NCI-H446 treated with DMSO at 0.1 percent for 48 hours (cell line): Measurements from ENCODE around the gene MED13L.

Experiments used
- DNase-seq: peaks from one replicate; lab custom pipeline; 2025; lab: John Stamatoyannopoulos, UW

MED13L gene

DNA sequence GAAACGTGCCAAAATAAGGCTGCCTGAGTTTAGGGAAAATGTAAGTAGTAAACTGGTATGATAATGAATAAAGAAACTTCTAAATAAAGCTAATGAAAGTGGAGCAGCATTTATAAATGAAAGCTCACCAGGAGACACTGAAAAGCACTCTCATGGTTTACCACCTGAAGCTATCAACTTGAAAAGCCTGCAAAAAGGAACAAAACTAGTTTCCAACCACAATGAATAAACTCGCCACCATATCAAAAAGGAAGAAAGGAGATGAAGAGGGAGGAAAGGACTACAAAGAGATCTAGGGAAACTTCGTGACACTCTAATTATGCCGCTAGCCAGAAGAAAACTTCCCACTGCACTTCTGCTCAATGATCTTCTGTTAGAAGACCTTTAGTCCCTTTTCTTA, 66.7 kb downstream of the MED13L start:
- no peak for DNase-seq

GRCh38 chr12:116210131-116210530, 67.4 kb downstream of the MED13L start:
- DNase-seq = no peak

DNA sequence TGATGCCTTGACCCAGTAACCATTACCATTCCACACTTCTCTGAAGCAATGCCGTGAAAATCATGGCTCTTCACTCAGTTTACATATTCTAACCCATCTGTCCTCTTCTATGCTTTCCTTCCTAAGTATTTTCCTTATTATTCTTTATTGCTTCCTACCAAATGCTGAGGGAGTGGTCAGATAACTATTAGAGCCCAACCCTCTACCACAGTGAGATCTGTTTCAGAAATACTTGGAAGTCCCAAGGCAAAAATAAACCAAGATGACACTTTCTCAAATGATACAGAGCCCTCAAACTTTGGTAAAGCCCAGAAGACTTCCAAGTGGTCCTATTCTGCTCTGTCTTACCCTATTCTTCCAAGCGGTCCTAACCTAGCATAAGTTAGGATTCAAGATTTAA, 68.0 kb downstream of the MED13L start:
- DNase-seq = no peak

- no peak for DNase-seq
Observed at GRCh38 chr12:116207274-116207673, 70.2 kb downstream of the MED13L start.

- DNase-seq = no peak
Observed at GRCh38 chr12:116206828-116207227, 70.7 kb downstream of the MED13L start.

DNA sequence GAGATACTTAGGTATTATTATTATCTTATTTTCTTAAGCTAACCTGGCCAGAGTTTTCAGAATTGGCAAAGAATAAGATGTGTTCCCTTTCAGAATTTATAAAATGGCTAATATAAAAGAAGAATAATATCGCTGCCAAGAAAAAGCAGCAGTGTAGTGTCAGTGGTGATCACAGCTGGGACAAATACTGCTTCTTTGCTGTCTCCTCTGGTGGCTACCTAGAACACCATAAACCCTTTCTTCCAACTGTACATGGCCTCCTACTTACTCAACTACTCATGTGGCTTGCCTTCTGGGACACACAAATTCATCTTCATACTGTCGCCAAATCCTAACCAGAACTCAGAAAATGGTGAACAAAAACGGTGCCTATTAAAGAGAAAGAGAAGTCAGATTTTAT, 72.7 kb downstream of the MED13L start:
- no peak for DNase-seq

DNA sequence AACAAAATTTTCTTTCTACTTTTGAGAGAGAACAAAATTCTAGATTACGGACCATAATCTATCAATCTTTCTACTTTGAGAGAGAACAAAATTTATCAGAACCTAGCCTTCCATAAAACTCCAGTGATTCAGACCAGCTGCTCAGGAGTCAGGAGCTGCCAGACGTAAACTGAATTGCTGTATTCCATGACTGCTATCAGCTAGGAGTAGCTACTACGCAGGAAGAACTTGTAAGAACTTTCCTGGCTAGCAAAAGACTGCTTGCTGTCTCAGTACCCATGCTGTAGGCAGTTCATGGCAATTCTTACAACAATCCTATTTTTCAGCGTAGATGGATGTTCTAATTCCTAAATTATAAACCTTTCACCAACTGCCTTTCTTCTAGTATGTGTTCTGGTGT, 73.3 kb downstream of the MED13L start:
- DNase-seq = no peak

- no peak for DNase-seq
Observed at GRCh38 chr12:116202940-116203339, 74.6 kb downstream of the MED13L start.

GRCh38 chr12:116202433-116202832, 75.1 kb downstream of the MED13L start:
- no peak for DNase-seq

DNA sequence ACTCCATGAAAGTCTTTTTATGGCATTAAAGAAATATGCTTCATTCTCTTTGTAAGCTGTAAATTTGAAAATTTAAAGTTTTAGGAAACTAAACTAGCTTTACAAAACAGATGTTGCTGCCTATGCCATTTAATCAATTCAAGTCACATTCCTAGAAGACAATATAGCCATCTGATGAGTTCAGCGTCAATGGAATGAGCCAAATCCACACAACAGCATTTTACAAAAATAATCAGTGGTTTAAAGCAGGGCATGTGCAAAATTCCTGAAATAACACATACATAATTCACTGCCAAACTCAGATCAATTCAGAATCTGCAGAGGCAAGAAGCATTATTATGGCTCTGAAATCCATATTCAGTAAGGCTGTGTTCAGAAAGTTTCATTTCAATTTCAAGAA, 75.6 kb downstream of the MED13L start:
- DNase-seq = no peak

DNA sequence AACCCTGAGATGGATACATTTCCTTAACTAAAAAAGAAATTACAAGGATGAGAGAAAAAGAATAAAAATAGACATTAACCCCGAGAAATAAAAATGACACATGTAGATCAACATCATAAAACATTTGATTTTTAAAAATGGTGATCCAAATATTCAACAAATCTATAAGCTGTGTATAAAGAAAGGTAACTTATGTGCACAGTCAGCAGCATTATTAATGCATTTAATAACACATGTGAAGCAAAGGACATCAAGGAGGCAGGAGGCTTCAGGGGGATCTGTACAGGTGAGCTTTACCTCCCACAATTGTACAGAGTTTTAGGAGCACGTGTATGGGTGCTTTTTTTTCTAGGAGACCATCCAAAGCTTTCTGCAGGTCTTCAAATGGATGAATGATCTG, 76.1 kb downstream of the MED13L start:
- DNase-seq = no peak

DNA sequence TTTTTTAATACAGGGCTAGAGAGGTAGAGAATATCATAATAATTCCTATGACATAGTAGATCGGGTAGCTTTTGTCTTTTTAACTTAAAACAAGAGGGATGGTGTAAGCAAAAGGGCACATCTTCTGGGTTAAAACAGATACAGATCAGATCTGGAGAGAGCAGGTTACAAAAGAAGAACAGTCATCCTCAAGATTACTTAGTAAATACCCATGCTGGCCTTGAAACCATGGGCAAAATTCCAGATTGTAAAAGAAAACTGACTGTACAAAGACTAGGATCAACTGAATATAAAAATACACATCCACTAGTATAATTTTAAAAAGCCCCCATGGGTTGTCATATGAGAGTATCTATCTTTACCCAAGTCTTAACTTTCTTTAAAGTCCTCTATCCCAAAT, 76.7 kb downstream of the MED13L start:
- DNase-seq = no peak

- no peak for DNase-seq
Observed at GRCh38 chr12:116199160-116199706, 78.3 kb downstream of the MED13L start.

GRCh38 chr12:116196752-116197718, 80.5 kb downstream of the MED13L start:
- DNase-seq = no peak

DNA sequence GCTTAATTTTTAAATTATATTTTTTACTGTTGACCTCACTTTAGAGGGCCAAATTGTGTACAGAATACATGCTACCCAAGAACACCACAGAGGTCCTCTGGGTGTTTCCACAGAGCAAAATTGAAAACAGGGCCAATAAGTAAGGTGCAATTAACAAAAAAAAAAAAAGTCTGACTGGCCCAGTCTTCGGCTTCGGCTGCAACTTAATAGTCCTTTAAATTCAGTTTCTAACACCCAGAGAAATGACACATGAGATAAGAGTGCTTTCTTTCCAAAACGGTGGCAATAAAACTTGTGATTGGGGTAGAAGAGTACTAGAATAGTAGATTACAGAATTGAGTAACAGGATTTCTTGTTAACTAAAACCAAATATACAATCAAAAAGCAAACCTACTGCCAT, 81.3 kb downstream of the MED13L start:
- no peak for DNase-seq

DNA sequence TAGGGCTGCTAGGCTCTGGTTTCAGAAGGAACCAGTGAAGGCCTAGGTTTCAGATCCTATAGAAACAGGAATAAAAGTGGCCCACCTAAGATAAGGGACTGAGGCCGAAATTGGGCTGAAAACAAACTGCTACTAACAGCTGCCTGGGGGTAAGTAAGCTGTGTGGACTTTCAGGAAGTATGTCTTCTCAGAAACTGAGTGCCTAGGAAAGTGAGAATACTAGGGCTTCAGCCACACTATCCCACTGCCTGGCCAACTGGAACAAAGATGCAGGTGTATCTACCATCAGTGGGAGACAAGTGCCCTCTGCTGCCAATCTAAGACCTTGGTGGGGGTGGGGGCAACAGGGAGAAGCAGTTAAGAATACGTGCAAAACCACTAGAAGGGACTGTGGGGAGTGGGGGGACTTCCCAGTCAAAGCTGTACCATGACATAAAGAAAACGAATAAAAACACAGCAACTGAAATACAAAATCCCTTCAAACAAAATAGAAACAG, 82.5 kb downstream of the MED13L start:
- DNase-seq = no peak

GRCh38 chr12:116189692-116190091, 87.8 kb downstream of the MED13L start:
- no peak for DNase-seq

GRCh38 chr12:116188581-116188980, 88.9 kb downstream of the MED13L start:
- no peak for DNase-seq

- DNase-seq = no peak
Observed at GRCh38 chr12:116187151-116187511, 90.4 kb downstream of the MED13L start.

DNA sequence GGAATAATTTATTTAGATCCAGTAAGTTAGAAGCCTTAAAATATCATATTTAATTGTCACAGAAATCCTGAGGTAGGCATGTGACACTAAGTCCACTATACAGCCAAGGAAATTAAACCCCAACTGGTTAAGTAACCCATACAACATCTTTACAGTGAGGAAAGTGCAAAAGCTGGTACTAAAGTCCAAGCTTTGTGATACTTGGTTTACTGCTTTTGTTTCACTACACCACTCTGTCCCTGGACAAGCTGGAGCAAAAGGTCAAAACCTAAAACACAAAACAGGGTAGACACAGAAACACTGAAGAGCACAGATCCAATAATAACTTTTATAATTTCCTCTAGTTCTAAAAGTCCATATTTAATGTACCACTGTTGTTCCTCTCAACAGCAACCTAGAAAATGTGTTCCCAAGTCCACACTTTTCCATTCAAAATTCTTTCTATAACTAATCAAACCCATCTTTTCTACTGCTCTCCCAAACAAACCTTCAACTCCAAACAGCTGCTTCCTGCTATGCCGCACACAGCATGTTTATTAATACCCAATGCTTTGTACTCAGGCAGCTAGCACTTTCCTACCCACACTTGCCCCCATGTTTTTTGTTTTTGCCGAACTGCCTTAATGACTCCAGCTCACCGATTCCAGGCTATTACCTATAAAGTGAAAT, 90.9 kb downstream of the MED13L start:
- DNase-seq = no peak

GRCh38 chr12:116184763-116185162, 92.7 kb downstream of the MED13L start:
- no peak for DNase-seq

- DNase-seq = no peak
Observed at GRCh38 chr12:116183741-116184141, 93.8 kb downstream of the MED13L start.
